Astrocyte (in vitro differentiated cells and primary cell): ENCODE results near the gene PSMD14. TPM values are rescaled to one million over a fixed set of nuclear protein-coding genes. Genes with fewer than 3 reads are reported as not detected.

Experiments used
- DNase-seq: peaks from one replicate; pipeline ENCODE4 v3.0.0-alpha.2; 2010; ENCODE audit warnings: low read depth
- FAIRE-seq: peaks from 2 replicates; lab custom pipeline; 2011; peaks lifted over from hg19 to GRCh38; lab: Jason Lieb, UNC
- H2AFZ ChIP-seq: 2 replicates; pipeline ENCODE4 v1.6.0; 2012; ENCODE audit warnings: low read depth, low read length, inconsistent platforms
- H3K27ac ChIP-seq: 2 replicates; pipeline ENCODE4 v1.5.1; 2011; ENCODE audit warnings: low read depth, low read length, inconsistent platforms
- H3K27me3 ChIP-seq: 2 replicates; pipeline ENCODE4 v1.6.0; 2011; ENCODE audit warnings: low read length, inconsistent platforms; ENCODE audit not compliant: insufficient read depth
- H3K36me3 ChIP-seq: 2 replicates; pipeline ENCODE4 v1.5.1; 2011; ENCODE audit warnings: low read length, inconsistent platforms; ENCODE audit not compliant: insufficient read depth
- H3K4me1 ChIP-seq: 2 replicates; pipeline ENCODE4 v1.5.1; 2011; ENCODE audit warnings: low read length, inconsistent platforms; ENCODE audit not compliant: insufficient read depth
- H3K4me2 ChIP-seq: 2 replicates; pipeline ENCODE4 v1.6.0; 2012; ENCODE audit warnings: low read length, inconsistent platforms
- H3K4me3 ChIP-seq: 2 replicates; pipeline ENCODE4 v1.5.1; 2011; ENCODE audit warnings: low read depth, mild to moderate bottlenecking, low read length, inconsistent platforms; ENCODE audit not compliant: insufficient read depth
- H3K79me2 ChIP-seq: 2 replicates; pipeline ENCODE4 v1.6.0; 2012; ENCODE audit warnings: mild to moderate bottlenecking, low read length, inconsistent platforms; ENCODE audit not compliant: insufficient read depth
- H3K9ac ChIP-seq: 2 replicates; pipeline ENCODE4 v1.6.0; 2012; ENCODE audit warnings: mild to moderate bottlenecking, low read length, inconsistent platforms
- H3K9me3 ChIP-seq: 2 replicates; pipeline ENCODE4 v1.5.1; 2012; ENCODE audit warnings: low read depth, mild to moderate bottlenecking, low read length, inconsistent platforms; ENCODE audit not compliant: insufficient read depth
- H4K20me1 ChIP-seq: 2 replicates; pipeline ENCODE4 v1.6.0; 2012; ENCODE audit warnings: low read length, inconsistent platforms; ENCODE audit not compliant: insufficient read depth
- H3K27ac Mint-ChIP-seq: one replicate; pipeline ENCODE4 v1.8.0; 2021; ENCODE audit warnings: mild to moderate bottlenecking, mixed read lengths; ENCODE audit not compliant: unreplicated experiment
- H3K27me3 Mint-ChIP-seq: one replicate; pipeline ENCODE4 v1.8.0; 2021; ENCODE audit warnings: low read depth, mixed read lengths; ENCODE audit not compliant: unreplicated experiment
- H3K36me3 Mint-ChIP-seq: one replicate; pipeline ENCODE4 v1.8.0; 2021; ENCODE audit warnings: low read depth, mixed read lengths; ENCODE audit not compliant: unreplicated experiment
- H3K4me1 Mint-ChIP-seq: one replicate; pipeline ENCODE4 v1.8.0; 2021; ENCODE audit warnings: low read depth, mixed read lengths; ENCODE audit not compliant: unreplicated experiment
- H3K4me3 Mint-ChIP-seq: one replicate; pipeline ENCODE4 v1.8.0; 2021; ENCODE audit warnings: mild to moderate bottlenecking, moderate library complexity, mixed read lengths; ENCODE audit not compliant: unreplicated experiment
- H3K9me3 Mint-ChIP-seq: one replicate; pipeline ENCODE4 v1.8.0; 2021; ENCODE audit warnings: mild to moderate bottlenecking, mixed read lengths; ENCODE audit not compliant: unreplicated experiment
- EZH2 ChIP-seq: IDR thresholded peaks from 2 replicates; pipeline ENCODE4 v1.6.1; 2012; ENCODE audit warnings: mild to moderate bottlenecking, low read length, inconsistent platforms; ENCODE audit not compliant: insufficient read depth
- total RNA-seq: library from RNA; stranded (reverse); gene quantifications from 2 replicates; pipeline ENCODE4 v1.2.1, GENCODE V29; 2021
- TF ChIP-seq, protein P1 (sequence below): IDR thresholded peaks from 2 replicates; pipeline ENCODE4 v1.5.1; 2011; ENCODE audit warnings: low read depth, mild to moderate bottlenecking, inconsistent platforms, low read length, moderate library complexity; ENCODE audit not compliant: insufficient read depth

Gene PSMD14
- total RNA-seq, 1 donor from 2014 or later: 86.0 TPM

DNA sequence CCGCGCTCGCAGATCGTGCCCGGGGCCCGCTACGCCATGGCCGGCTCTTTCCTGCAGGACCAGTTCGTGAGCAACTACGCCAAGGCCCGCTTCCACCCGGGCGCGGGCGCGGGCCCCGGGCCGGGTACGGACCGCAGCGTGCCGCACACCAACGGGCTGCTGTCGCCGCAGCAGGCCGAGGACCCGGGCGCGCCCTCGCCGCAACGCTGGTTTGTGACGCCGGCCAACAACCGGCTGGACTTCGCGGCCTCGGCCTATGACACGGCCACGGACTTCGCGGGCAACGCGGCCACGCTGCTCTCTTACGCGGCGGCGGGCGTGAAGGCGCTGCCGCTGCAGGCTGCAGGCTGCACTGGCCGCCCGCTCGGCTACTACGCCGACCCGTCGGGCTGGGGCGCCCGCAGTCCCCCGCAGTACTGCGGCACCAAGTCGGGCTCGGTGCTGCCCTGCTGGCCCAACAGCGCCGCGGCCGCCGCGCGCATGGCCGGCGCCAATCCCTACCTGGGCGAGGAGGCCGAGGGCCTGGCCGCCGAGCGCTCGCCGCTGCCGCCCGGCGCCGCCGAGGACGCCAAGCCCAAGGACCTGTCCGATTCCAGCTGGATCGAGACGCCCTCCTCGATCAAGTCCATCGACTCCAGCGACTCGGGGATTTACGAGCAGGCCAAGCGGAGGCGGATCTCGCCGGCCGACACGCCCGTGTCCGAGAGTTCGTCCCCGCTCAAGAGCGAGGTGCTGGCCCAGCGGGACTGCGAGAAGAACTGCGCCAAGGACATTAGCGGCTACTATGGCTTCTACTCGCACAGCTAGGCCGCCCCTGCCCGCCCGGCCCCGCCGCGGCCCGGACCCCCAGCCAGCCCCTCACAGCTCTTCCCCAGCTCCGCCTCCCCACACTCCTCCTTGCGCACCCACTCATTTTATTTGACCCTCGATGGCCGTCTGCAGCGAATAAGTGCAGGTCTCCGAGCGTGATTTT is 115.5 kb downstream of the PSMD14 start:
- Histone ChIP-seq H3K27ac (no peak overlapping the region), H4K20me1 (peaks cover 15% of the 10 kb centered on the region), H3K9me3 (no peaks in the 10 kb centered on the region), H2AFZ (peak overlapping the region; percentile 73), H3K9ac (no peak overlapping the region), H3K4me1 (peaks cover 7% of the 10 kb centered on the region), H3K4me2 (peak overlapping the region; percentile 71), H3K27me3 (peaks cover 100% of the 10 kb centered on the region), H3K79me2 (no peaks in the 10 kb centered on the region), H3K36me3 (no peaks in the 10 kb centered on the region), H3K4me3 (peak overlapping the region; percentile 35)
- Mint-ChIP-seq H3K27me3 (peaks cover 85% of the 10 kb centered on the region), H3K4me3 (peak overlapping the region; percentile 79), H3K27ac (peak overlapping the region; percentile 88), H3K4me1 (peaks cover 3% of the 10 kb centered on the region), H3K9me3 (peaks cover 11% of the 10 kb centered on the region), H3K36me3 (peaks cover 6% of the 10 kb centered on the region)
- peak; percentile 97 for TF ChIP-seq EZH2
- TF ChIP-seq, protein P1, sequence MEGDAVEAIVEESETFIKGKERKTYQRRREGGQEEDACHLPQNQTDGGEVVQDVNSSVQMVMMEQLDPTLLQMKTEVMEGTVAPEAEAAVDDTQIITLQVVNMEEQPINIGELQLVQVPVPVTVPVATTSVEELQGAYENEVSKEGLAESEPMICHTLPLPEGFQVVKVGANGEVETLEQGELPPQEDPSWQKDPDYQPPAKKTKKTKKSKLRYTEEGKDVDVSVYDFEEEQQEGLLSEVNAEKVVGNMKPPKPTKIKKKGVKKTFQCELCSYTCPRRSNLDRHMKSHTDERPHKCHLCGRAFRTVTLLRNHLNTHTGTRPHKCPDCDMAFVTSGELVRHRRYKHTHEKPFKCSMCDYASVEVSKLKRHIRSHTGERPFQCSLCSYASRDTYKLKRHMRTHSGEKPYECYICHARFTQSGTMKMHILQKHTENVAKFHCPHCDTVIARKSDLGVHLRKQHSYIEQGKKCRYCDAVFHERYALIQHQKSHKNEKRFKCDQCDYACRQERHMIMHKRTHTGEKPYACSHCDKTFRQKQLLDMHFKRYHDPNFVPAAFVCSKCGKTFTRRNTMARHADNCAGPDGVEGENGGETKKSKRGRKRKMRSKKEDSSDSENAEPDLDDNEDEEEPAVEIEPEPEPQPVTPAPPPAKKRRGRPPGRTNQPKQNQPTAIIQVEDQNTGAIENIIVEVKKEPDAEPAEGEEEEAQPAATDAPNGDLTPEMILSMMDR: no peak
- FAIRE-seq (no peak), DNase-seq (no peak)

DNA sequence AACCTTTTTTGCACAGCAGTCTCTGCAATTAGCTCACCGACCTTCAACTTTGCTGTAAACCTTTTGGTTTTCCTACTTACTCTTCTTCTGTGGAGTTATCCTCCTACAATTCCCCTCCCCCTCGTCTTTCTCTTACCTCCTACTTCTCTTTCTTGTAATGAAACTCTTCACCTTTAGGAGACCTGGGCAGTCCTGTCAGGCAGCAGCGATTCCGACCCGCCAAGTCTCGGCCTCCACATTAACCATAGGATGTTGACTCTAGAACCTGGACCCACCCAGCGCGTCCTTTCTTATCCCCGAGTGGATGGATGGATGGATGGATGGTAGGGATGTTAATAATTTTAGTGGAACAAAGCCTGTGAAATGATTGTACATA is 116.2 kb downstream of the PSMD14 start:
- Histone ChIP-seq H3K27me3 (peaks cover 98% of the 10 kb centered on the region), H2AFZ (no peak overlapping the region), H3K79me2 (no peaks in the 10 kb centered on the region), H4K20me1 (peaks cover 15% of the 10 kb centered on the region), H3K9me3 (no peaks in the 10 kb centered on the region), H3K27ac (no peak overlapping the region), H3K4me3 (no peak overlapping the region), H3K4me1 (peaks cover 4% of the 10 kb centered on the region), H3K4me2 (peak overlapping the region; percentile 71), H3K9ac (no peak overlapping the region), H3K36me3 (no peaks in the 10 kb centered on the region)
- Mint-ChIP-seq H3K4me3 (peak overlapping the region; percentile 79), H3K27ac (peak overlapping the region; percentile 88), H3K27me3 (peaks cover 84% of the 10 kb centered on the region), H3K4me1 (peaks cover 3% of the 10 kb centered on the region), H3K9me3 (peaks cover 11% of the 10 kb centered on the region), H3K36me3 (peaks cover 6% of the 10 kb centered on the region)
- no peak for FAIRE-seq
- no peak for DNase-seq
- TF ChIP-seq, protein P1: no peak
- TF ChIP-seq EZH2: no peak
